SH-SY5Y (cell line): Measurements from ENCODE around the gene RNPS1.

Experiments used
- GATA2 ChIP-seq: IDR thresholded peaks from 2 replicates; pipeline ENCODE4 v1.6.1; 2011; ENCODE audit warnings: mild to moderate bottlenecking, low read depth, low read length
- GATA3 ChIP-seq: IDR thresholded peaks from 2 replicates; pipeline ENCODE4 v1.6.1; 2011; ENCODE audit warnings: low read depth, mild to moderate bottlenecking, low read length, moderate library complexity

DNA sequence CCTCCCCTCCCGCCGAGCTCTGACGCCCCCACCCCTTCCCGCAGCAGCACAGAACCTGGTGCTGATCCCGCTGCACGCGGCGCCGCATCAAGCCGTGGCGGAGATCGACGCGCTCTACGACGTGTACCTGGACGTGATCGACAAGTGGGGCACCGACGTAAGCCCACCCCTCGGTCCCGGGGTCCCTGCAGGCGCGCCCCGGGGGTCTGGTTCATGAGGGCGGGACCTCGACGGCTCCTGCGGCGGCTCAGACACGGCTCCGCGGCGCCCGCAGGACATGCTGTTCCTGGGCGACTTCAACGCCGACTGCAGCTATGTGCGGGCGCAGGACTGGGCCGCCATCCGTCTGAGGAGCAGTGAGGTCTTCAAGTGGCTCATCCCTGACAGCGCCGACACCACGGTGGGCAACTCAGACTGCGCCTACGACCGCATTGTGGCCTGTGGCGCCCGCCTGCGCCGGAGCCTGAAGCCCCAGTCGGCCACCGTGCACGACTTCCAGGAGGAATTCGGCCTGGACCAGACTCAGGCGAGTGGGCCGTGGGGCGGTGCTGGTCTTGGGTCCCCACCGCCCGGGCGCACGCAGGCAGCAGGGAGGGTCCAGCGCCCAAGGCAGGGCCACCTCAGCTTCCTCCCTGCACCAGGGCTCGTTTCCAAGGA, 30.3 kb downstream of the RNPS1 start:
- TF ChIP-seq GATA2 (no peak), GATA3 (no peak)
